ENCODE results near the gene SNX25.
"Not testable (repeated sequence)": the region's sequence is repeated elsewhere in the genome, so short reads cannot be mapped to it uniquely, and the experiment has no call there.

SNX25 gene

DNA sequence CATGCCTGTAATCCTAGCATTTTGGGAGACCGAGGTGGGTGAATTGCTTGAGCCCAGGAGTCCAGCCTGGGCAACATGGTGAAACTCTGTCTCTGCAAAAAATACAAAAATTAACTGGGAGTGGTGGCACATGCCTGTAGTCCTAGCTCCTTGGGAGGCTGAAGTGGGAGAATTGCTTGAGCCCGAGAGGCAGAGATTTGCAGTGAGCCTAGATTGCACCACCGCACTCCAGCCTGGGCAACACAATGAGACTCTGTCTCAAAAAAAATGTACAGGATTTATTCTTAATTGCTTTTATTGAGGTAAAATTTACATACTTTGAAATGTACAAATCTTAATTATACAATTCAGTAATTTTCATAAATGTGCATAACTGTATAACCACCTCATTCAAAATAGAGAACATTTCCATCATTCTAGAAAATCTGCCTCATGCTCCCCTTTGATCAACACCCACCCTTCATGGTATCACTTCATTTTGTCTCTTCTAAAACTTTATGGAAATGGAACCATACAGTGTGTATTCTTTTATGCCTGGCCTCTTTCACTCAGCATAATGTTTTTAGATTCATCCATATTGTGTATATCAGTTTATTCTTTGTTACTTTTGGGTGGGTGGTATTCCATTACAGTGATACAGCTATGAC lies 39.1 kb downstream of the SNX25 start:
- TF ChIP-seq, protein P1, sequence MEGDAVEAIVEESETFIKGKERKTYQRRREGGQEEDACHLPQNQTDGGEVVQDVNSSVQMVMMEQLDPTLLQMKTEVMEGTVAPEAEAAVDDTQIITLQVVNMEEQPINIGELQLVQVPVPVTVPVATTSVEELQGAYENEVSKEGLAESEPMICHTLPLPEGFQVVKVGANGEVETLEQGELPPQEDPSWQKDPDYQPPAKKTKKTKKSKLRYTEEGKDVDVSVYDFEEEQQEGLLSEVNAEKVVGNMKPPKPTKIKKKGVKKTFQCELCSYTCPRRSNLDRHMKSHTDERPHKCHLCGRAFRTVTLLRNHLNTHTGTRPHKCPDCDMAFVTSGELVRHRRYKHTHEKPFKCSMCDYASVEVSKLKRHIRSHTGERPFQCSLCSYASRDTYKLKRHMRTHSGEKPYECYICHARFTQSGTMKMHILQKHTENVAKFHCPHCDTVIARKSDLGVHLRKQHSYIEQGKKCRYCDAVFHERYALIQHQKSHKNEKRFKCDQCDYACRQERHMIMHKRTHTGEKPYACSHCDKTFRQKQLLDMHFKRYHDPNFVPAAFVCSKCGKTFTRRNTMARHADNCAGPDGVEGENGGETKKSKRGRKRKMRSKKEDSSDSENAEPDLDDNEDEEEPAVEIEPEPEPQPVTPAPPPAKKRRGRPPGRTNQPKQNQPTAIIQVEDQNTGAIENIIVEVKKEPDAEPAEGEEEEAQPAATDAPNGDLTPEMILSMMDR (IDR thresholded peaks at IDR 0.05; ENCODE audit: insufficient read depth, low read depth, low read length, missing control alignments): no peak
- H3K4me3 ChIP-seq (ENCODE audit: low read length): no peak overlapping the region
- DNase-seq (ENCODE audit: low read depth): no peak

GRCh38 chr4:185249105-185249504 lies 39.7 kb downstream of the SNX25 start:
- no peak overlapping the region for H3K4me3 ChIP-seq (ENCODE audit: low read length)
- no peak for DNase-seq (ENCODE audit: low read depth)
- TF ChIP-seq, protein P1 (IDR thresholded peaks at IDR 0.05; ENCODE audit: insufficient read depth, low read depth, low read length, missing control alignments): no peak

GRCh38 chr4:185254434-185254833 lies 45.0 kb downstream of the SNX25 start:
- H3K4me3 ChIP-seq (ENCODE audit: low read length): no peak overlapping the region
- peak; percentile 60 for DNase-seq (ENCODE audit: low read depth)
- TF ChIP-seq, protein P1 (IDR thresholded peaks at IDR 0.05; ENCODE audit: insufficient read depth, low read depth, low read length, missing control alignments): no peak

- TF ChIP-seq, protein P1 (IDR thresholded peaks at IDR 0.05; ENCODE audit: insufficient read depth, low read depth, low read length, missing control alignments): no peak
- H3K4me3 ChIP-seq (ENCODE audit: low read length): no peak overlapping the region
- no peak for DNase-seq (ENCODE audit: low read depth)
Measured at GRCh38 chr4:185255868-185256267, 46.5 kb downstream of the SNX25 start.

- H3K4me3 ChIP-seq (ENCODE audit: low read length): no peak overlapping the region
- DNase-seq (ENCODE audit: low read depth): peak; percentile 85
- TF ChIP-seq, protein P1 (IDR thresholded peaks at IDR 0.05; ENCODE audit: insufficient read depth, low read depth, low read length, missing control alignments): no peak
Measured at GRCh38 chr4:185256446-185256845, 47.0 kb downstream of the SNX25 start.

- DNase-seq (ENCODE audit: low read depth): no peak
- no peak overlapping the region for H3K4me3 ChIP-seq (ENCODE audit: low read length)
- TF ChIP-seq, protein P1 (IDR thresholded peaks at IDR 0.05; ENCODE audit: insufficient read depth, low read depth, low read length, missing control alignments): no peak
Measured at GRCh38 chr4:185257086-185257485, 47.7 kb downstream of the SNX25 start.

DNA sequence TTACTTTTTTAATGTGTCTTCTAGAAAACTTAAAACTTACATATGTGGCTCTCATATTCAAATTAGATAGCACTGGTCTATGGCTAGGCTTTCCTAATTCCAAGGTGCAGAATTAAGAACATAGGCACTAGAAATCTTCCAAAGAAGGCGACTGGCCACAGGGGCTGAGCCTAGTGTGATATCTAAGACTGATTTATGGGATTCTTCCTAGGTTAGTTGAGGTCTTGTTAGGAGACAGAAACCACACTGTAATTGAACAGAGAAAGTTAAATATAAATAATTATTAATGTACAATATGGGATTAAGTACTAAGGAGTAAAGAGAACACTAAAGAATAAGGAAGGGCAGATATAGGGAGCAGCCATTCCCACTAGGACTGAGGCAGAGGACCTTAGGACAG lies 48.3 kb downstream of the SNX25 start:
- TF ChIP-seq, protein P1 (IDR thresholded peaks at IDR 0.05; ENCODE audit: insufficient read depth, low read depth, low read length, missing control alignments): no peak
- H3K4me3 ChIP-seq (ENCODE audit: low read length): no peak overlapping the region
- no peak for DNase-seq (ENCODE audit: low read depth)

- H3K4me3 ChIP-seq (ENCODE audit: low read length): not testable (repeated sequence)
- peak; percentile 47 for DNase-seq (ENCODE audit: low read depth)
Measured at GRCh38 chr4:185258741-185259140, 49.3 kb downstream of the SNX25 start.

All from epithelial cell of esophagus (primary cell).